SU-DHL-6 (cell line): ENCODE results near the gene FHIP1B.
A peak's percentile ranks its signal among the peaks of the same experiment; 100 is the strongest.

Experiments used
- H2AFZ ChIP-seq: fragments of 200-600 bp; sonication (generic); 2 replicates; pipeline ENCODE4 v1.6.1; 2014; ENCODE audit warnings: low read depth, mild to moderate bottlenecking, moderate library complexity, mixed read lengths, antibody characterized with exemption, low read length; ENCODE audit not compliant: severe bottlenecking
- H3F3A ChIP-seq: fragments of 200-600 bp; shearing (Covaris generic); 2 replicates; pipeline ENCODE4 v1.6.0; 2016; ENCODE audit warnings: antibody characterized with exemption, mild to moderate bottlenecking; ENCODE audit not compliant: insufficient read depth
- H3K27ac ChIP-seq: fragments of 200-600 bp; sonication (generic); 2 replicates; pipeline ENCODE4 v1.5.1; 2016; ENCODE audit warnings: low read depth, mild to moderate bottlenecking, low read length, moderate library complexity, mixed read lengths
- H3K27me3 ChIP-seq: fragments of 200-600 bp; sonication (generic), shearing (Covaris generic); 2 replicates; pipeline ENCODE4 v1.6.0; 2014; ENCODE audit warnings: mild to moderate bottlenecking, low read length
- H3K36me3 ChIP-seq: fragments of 200-600 bp; sonication (generic); 2 replicates; pipeline ENCODE4 v1.6.1; 2014; ENCODE audit warnings: mild to moderate bottlenecking, low read length, mixed read lengths
- H3K4me2 ChIP-seq: fragments of 300-600, 200-600 bp; shearing (Covaris generic), sonication (generic); 2 replicates; pipeline ENCODE4 v1.6.0; 2014; ENCODE audit warnings: low read length, low read depth, mild to moderate bottlenecking; ENCODE audit not compliant: poor library complexity, severe bottlenecking
- H3K4me3 ChIP-seq: fragments of 200-600 bp; sonication (generic); 2 replicates; pipeline ENCODE4 v1.5.1; 2014; ENCODE audit warnings: antibody characterized with exemption, low read length, mild to moderate bottlenecking, mixed read lengths; ENCODE audit not compliant: insufficient read depth, poor library complexity, severe bottlenecking
- H3K79me2 ChIP-seq: fragments of 200-600 bp; sonication (generic); 2 replicates; pipeline ENCODE4 v1.6.1; 2014; ENCODE audit warnings: mild to moderate bottlenecking, low read length, moderate library complexity; ENCODE audit not compliant: insufficient read depth
- H3K9ac ChIP-seq: fragments of 200-600 bp; sonication (generic); 2 replicates; pipeline ENCODE4 v1.7.0; 2014; ENCODE audit warnings: mild to moderate bottlenecking, low read length
- H3K9me2 ChIP-seq: fragments of 200-600 bp; sonication (generic); replicated peaks from 2 replicates; pipeline ENCODE4 v1.6.1; 2014; ENCODE audit warnings: low read length; ENCODE audit not compliant: insufficient read depth
- H3K9me3 ChIP-seq: fragments of 200-600 bp; sonication (generic); 2 replicates; pipeline ENCODE4 v1.6.1; 2014; ENCODE audit warnings: low read length, mixed read lengths; ENCODE audit not compliant: insufficient read depth
- H4K20me1 ChIP-seq: fragments of 200-600 bp; sonication (generic); 2 replicates; pipeline ENCODE4 v1.6.1; 2014; ENCODE audit warnings: low read depth, mild to moderate bottlenecking, antibody characterized with exemption, low read length, moderate library complexity, mixed read lengths
- CTCF ChIP-seq: fragments of 200-600 bp; sonication (generic); IDR thresholded peaks from one replicate; pipeline ENCODE4 v1.5.1; 2017; ENCODE audit warnings: antibody characterized with exemption, mild to moderate bottlenecking, low read length, moderate library complexity; ENCODE audit not compliant: insufficient read depth, poor library complexity, severe bottlenecking
- EZH2phosphoT487 ChIP-seq: fragments of 200-600 bp; sonication (generic), shearing (Covaris generic); conservative IDR thresholded peaks from 2 replicates; pipeline ENCODE4 v1.6.1; 2018; ENCODE audit warnings: mild to moderate bottlenecking, antibody characterized with exemption, low read length, moderate library complexity, mixed read lengths

The FHIP1B gene

GRCh38 chr11:6237266-6237665 is 2.8 kb upstream of the FHIP1B start:
- no peaks in the 10 kb centered on the region for H4K20me1 ChIP-seq
- no peaks in the 10 kb centered on the region for H3K9me3 ChIP-seq
- TF ChIP-seq EZH2phosphoT487, result no peak
- no peak for TF ChIP-seq CTCF
- no peaks in the 10 kb centered on the region for H3K27me3 ChIP-seq
- H2AFZ ChIP-seq, result no peak overlapping the region
- H3K27ac ChIP-seq, result no peak overlapping the region
- no peaks in the 10 kb centered on the region for H3K36me3 ChIP-seq
- H3F3A ChIP-seq, result peaks cover 9% of the 10 kb centered on the region
- no peaks in the 10 kb centered on the region; the same call in 1 of the 2 replicates for H3K79me2 ChIP-seq
- no peak overlapping the region for H3K4me3 ChIP-seq
- H3K9me2 ChIP-seq, result no peaks in the 10 kb centered on the region
- no peak overlapping the region for H3K4me2 ChIP-seq
- H3K9ac ChIP-seq, result no peak overlapping the region

GRCh38 chr11:6233984-6234386 is 451 bp downstream of the FHIP1B start:
- Histone ChIP-seq H2AFZ (peak overlapping the region; percentile 65), H3K36me3 (no peaks in the 10 kb centered on the region), H3K9me3 (no peaks in the 10 kb centered on the region), H3K9ac (peak overlapping the region; percentile 66), H3K27me3 (no peaks in the 10 kb centered on the region), H3K27ac (no peak overlapping the region), H3K4me3 (peak overlapping the region; percentile 56), H3K4me2 (peak overlapping the region; percentile 79), H3F3A (peaks cover 9% of the 10 kb centered on the region), H3K9me2 (no peaks in the 10 kb centered on the region), H4K20me1 (0 out of 2 replicates have a peak, but pooled peaks cover 3% of the 10 kb centered on the region), H3K79me2 (no peaks in the 10 kb centered on the region; the same call in 1 of the 2 replicates)
- no peak for TF ChIP-seq CTCF
- TF ChIP-seq EZH2phosphoT487, result no peak

- Histone ChIP-seq H3K36me3 (no peaks in the 10 kb centered on the region), H3K4me3 (no peak overlapping the region), H3K27me3 (no peaks in the 10 kb centered on the region), H2AFZ (no peak overlapping the region), H3K9ac (no peak overlapping the region), H3K9me2 (no peaks in the 10 kb centered on the region), H4K20me1 (0 out of 2 replicates have a peak, but pooled peaks cover 3% of the 10 kb centered on the region), H3K9me3 (no peaks in the 10 kb centered on the region), H3K4me2 (peak overlapping the region; percentile 79), H3K79me2 (no peaks in the 10 kb centered on the region; the same call in 1 of the 2 replicates), H3K27ac (no peak overlapping the region), H3F3A (peaks cover 9% of the 10 kb centered on the region)
- TF ChIP-seq EZH2phosphoT487 (no peak), CTCF (no peak)
Observed at GRCh38 chr11:6232899-6233298, 1.5 kb downstream of the FHIP1B start.
